KBM-7 (cell line): ENCODE measurements around the gene BUD13.

Experiments used
- DNase-seq: peaks from one replicate; pipeline ENCODE4 v3.0.0-alpha.2; 2015
- in situ Hi-C: fragments of 300-500 bp; cut with MboI; formaldehyde crosslinking; loops from 2 replicates; pipeline ENCODE4 v1.14.3; 2020; ENCODE audit warnings: low sequenced_read_pairs, low pct_unique_long_range_greater_than_20kb, mixed read lengths

The BUD13 gene

GRCh38 chr11:116727990-116728389, 44.8 kb downstream of the BUD13 start:
- in situ Hi-C loops = no loop called here
- no peak for DNase-seq

- in situ Hi-C loops = no loop called here
- no peak for DNase-seq
These were observed 47.2 kb downstream of the BUD13 start for GRCh38 chr11:116725434-116726221.

- DNase-seq = no peak
- in situ Hi-C loops = no loop called here
These were observed 48.0 kb downstream of the BUD13 start for GRCh38 chr11:116724813-116725212.

GRCh38 chr11:116723511-116723910, 49.3 kb downstream of the BUD13 start:
- in situ Hi-C loops = no loop called here
- DNase-seq = no peak

GRCh38 chr11:116721988-116722387, 50.8 kb downstream of the BUD13 start:
- in situ Hi-C loops = no loop called here
- DNase-seq = no peak

GRCh38 chr11:116720895-116721294, 51.9 kb downstream of the BUD13 start:
- no peak for DNase-seq
- in situ Hi-C loops = no loop called here

GRCh38 chr11:116718955-116719501, 53.8 kb downstream of the BUD13 start:
- no peak for DNase-seq
- in situ Hi-C loops = no loop called here

- no peak for DNase-seq
- in situ Hi-C loops = no loop called here
These were observed 56.2 kb downstream of the BUD13 start for GRCh38 chr11:116716621-116717020.

GRCh38 chr11:116715383-116715782, 57.4 kb downstream of the BUD13 start:
- DNase-seq = no peak
- in situ Hi-C loops = no loop called here

GRCh38 chr11:116714902-116715301, 57.9 kb downstream of the BUD13 start:
- in situ Hi-C loops = no loop called here
- DNase-seq = no peak

GRCh38 chr11:116712428-116712827, 60.4 kb downstream of the BUD13 start:
- no peak for DNase-seq
- in situ Hi-C loops = no loop called here

GRCh38 chr11:116710762-116711161, 62.0 kb downstream of the BUD13 start:
- DNase-seq = no peak
- in situ Hi-C loops = no loop called here

GRCh38 chr11:116710001-116710674, 62.6 kb downstream of the BUD13 start:
- no peak for DNase-seq
- in situ Hi-C loops = no loop called here

GRCh38 chr11:116707746-116708145, 65.0 kb downstream of the BUD13 start:
- DNase-seq = no peak
- in situ Hi-C loops = no loop called here

- DNase-seq = no peak
- in situ Hi-C loops = no loop called here
These were observed 65.6 kb downstream of the BUD13 start for GRCh38 chr11:116707161-116707629.

GRCh38 chr11:116703421-116703820, 69.4 kb downstream of the BUD13 start:
- peak; percentile 21 for DNase-seq
- in situ Hi-C loops = no loop called here

GRCh38 chr11:116702772-116703385, 69.9 kb downstream of the BUD13 start:
- in situ Hi-C loops = no loop called here
- no peak for DNase-seq

- in situ Hi-C loops = no loop called here
- DNase-seq = no peak
These were observed 70.9 kb downstream of the BUD13 start for GRCh38 chr11:116701876-116702275.

- in situ Hi-C loops = no loop called here
These were observed 71.4 kb downstream of the BUD13 start for GRCh38 chr11:116701297-116701801.

More at GRCh38 chr11:116701297-116701801, 71.4 kb downstream of the BUD13 start:
- no peak for DNase-seq
